OCI-LY7 (cell line): ENCODE results near the gene ANKMY1. TPM values are rescaled to one million over a fixed set of nuclear protein-coding genes. Genes with fewer than 3 reads are reported as not detected.

ENCODE experiments used
- BruUV-seq: library from RNA; stranded (reverse); fragments of 400-500 nt; replicated peaks from 2 replicates; lab custom pipeline; 2021; lab: Mats Ljungman, UMichigan
- CTCF ChIA-PET: fragments of 300-600 bp; sonication (Branson Sonifier 250); formaldehyde crosslinking; loops from one replicate; lab custom pipeline; 2022; ENCODE audit warnings: antibody characterized with exemption; ENCODE audit not compliant: unreplicated experiment; lab: Charles Lee
- POLR2A ChIA-PET: fragments of 300-600 bp; sonication (Branson Sonifier 250); formaldehyde crosslinking; loops from one replicate; lab custom pipeline; 2022; ENCODE audit warnings: antibody characterized with exemption; lab: Charles Lee
- DNase-seq: peaks from one replicate; pipeline ENCODE4 v3.0.0-alpha.2; 2015; ENCODE audit warnings: low spot score
- H2AFZ ChIP-seq: fragments of 200-600 bp; sonication (generic), shearing (Covaris generic); 2 replicates; pipeline ENCODE4 v1.6.1; 2014; ENCODE audit warnings: mild to moderate bottlenecking, antibody characterized with exemption, low read length, moderate library complexity
- H3K27ac ChIP-seq: fragments of 200-600 bp; sonication (generic); 2 replicates; pipeline ENCODE4 v1.5.1; 2014; ENCODE audit warnings: mixed run types, low read depth, mild to moderate bottlenecking, moderate library complexity, low read length, inconsistent platforms; ENCODE audit not compliant: poor library complexity, severe bottlenecking
- H3K36me3 ChIP-seq: fragments of 200-600 bp; sonication (generic); 2 replicates; pipeline ENCODE4 v1.6.1; 2014; ENCODE audit warnings: mild to moderate bottlenecking, antibody characterized with exemption, low read length, moderate library complexity, mixed read lengths; ENCODE audit not compliant: insufficient read depth
- H3K4me1 ChIP-seq: fragments of 200-600 bp; sonication (generic); 2 replicates; pipeline ENCODE4 v1.5.1; 2014; ENCODE audit warnings: mild to moderate bottlenecking, low read length; ENCODE audit not compliant: insufficient read depth, poor library complexity, severe bottlenecking
- H3K4me2 ChIP-seq: fragments of 200-600 bp; sonication (generic); 2 replicates; pipeline ENCODE4 v1.6.1; 2014; ENCODE audit warnings: mild to moderate bottlenecking, low read length
- H3K4me3 ChIP-seq: fragments of 200-600 bp; sonication (generic); 2 replicates; pipeline ENCODE4 v1.5.1; 2014; ENCODE audit warnings: mild to moderate bottlenecking, low read depth, low read length; ENCODE audit not compliant: poor library complexity, severe bottlenecking
- H3K79me2 ChIP-seq: fragments of 200-600 bp; sonication (generic); 2 replicates; pipeline ENCODE4 v1.6.1; 2016; ENCODE audit warnings: low read depth, mild to moderate bottlenecking, low read length, moderate library complexity, mixed read lengths; ENCODE audit not compliant: insufficient read depth
- H3K9me2 ChIP-seq: fragments of 200-600 bp; sonication (generic); 2 replicates; pipeline ENCODE4 v1.6.1; 2016; ENCODE audit warnings: mild to moderate bottlenecking, low read length, mixed read lengths; ENCODE audit not compliant: insufficient read depth
- H3K9me3 ChIP-seq: fragments of 200-600 bp; sonication (generic); 2 replicates; pipeline ENCODE4 v1.6.1; 2014; ENCODE audit warnings: mild to moderate bottlenecking, mixed run types, low read length, mixed read lengths
- H4K20me1 ChIP-seq: fragments of 200-600 bp; sonication (generic); 2 replicates; pipeline ENCODE4 v1.6.1; 2014; ENCODE audit warnings: mild to moderate bottlenecking, antibody characterized with exemption, low read length, moderate library complexity, mixed read lengths; ENCODE audit not compliant: insufficient read depth
- CTCF ChIP-seq: fragments of 200-600 bp; sonication (generic); conservative IDR thresholded peaks from 2 replicates; pipeline ENCODE4 v1.5.1; 2014; ENCODE audit warnings: mild to moderate bottlenecking, antibody characterized with exemption, low read length, moderate library complexity, mixed read lengths
- EZH2phosphoT487 ChIP-seq: fragments of 200-600 bp; sonication (generic); IDR thresholded peaks from 2 replicates; pipeline ENCODE4 v1.6.1; 2018; ENCODE audit warnings: low read depth, borderline replicate concordance, mild to moderate bottlenecking, mixed run types, antibody characterized with exemption, low read length, moderate library complexity, mixed read lengths
- intact Hi-C: fragments of 100-400 bp; cut with micrococcal nuclease; formaldehyde crosslinking; loops from one replicate; pipeline ENCODE4 v1.10.0; 2022; ENCODE audit not compliant: unreplicated experiment
- total RNA-seq, 2 experiments: library from RNA; depleted of rRNA in 1 of 2; stranded (reverse); fragments of >200 nt in 1 of 2; shearing (Covaris generic) in 1 of 2; gene quantifications; 2 replicates each; pipeline ENCODE4 v1.2.3, GENCODE V29; 2014 to 2022

Gene ANKMY1
- total RNA-seq, 2 experiments from 2014 or later: 30.6 to 65.9 TPM

GRCh38 chr2:240561325-240561971 lies 3.7 kb upstream of the ANKMY1 start:
- TF ChIP-seq CTCF: 0 out of 2 replicates have a peak, but pooled peaks have one; percentile 23
- no peak for TF ChIP-seq EZH2phosphoT487
- no peaks in the 10 kb centered on the region for H3K9me3 ChIP-seq
- peak overlapping the region; percentile 86 for H3K27ac ChIP-seq
- peak overlapping the region; percentile 91 for H3K4me3 ChIP-seq
- H3K4me2 ChIP-seq: peak overlapping the region; percentile 73
- POLR2A ChIA-PET: interaction anchor here (0.6 to 4.6 kb wide), 5 partner anchors 9 to 218 kb away, joined by 3 to 37 read pairs (median 3); partner anchors contain the start of gene CAPN10
- peaks cover 38% of the 10 kb centered on the region for H3K36me3 ChIP-seq
- BruUV-seq: TSS peak; percentile 88
- CTCF ChIA-PET: no interaction called here
- peaks cover 65% of the 10 kb centered on the region for H3K4me1 ChIP-seq
- no peaks in the 10 kb centered on the region for H3K9me2 ChIP-seq
- H2AFZ ChIP-seq: no peak overlapping the region
- H3K79me2 ChIP-seq: peaks cover 41% of the 10 kb centered on the region; the same call in 1 of the 2 replicates
- intact Hi-C loops: loop anchor here (1.0 to 5.0 kb wide), 2 partner anchors 48 to 1141 kb away; partner anchors contain the start of gene ING5
- peak; percentile 43 for DNase-seq
- no peaks in the 10 kb centered on the region for H4K20me1 ChIP-seq

GRCh38 chr2:240560480-240561324 lies 2.9 kb upstream of the ANKMY1 start:
- no TSS peak for BruUV-seq
- H3K4me2 ChIP-seq: peak overlapping the region; percentile 78
- peak; percentile 98 for DNase-seq
- peaks cover 60% of the 10 kb centered on the region for H3K4me1 ChIP-seq
- H3K36me3 ChIP-seq: peaks cover 42% of the 10 kb centered on the region
- H3K9me3 ChIP-seq: no peaks in the 10 kb centered on the region
- no peaks in the 10 kb centered on the region for H4K20me1 ChIP-seq
- peak overlapping the region; percentile 86 for H3K27ac ChIP-seq
- intact Hi-C loops: loop anchor here (1.0 to 5.0 kb wide), 3 partner anchors 24 to 1142 kb away; partner anchors contain the start of gene ING5
- H3K79me2 ChIP-seq: peaks cover 44% of the 10 kb centered on the region; the same call in 1 of the 2 replicates
- H3K4me3 ChIP-seq: peak overlapping the region; percentile 91
- ChIA-PET POLR2A (interaction anchor here (0.6 to 4.6 kb wide), 5 partner anchors 9 to 217 kb away, joined by 3 to 37 read pairs (median 3); partner anchors contain the start of gene CAPN10), CTCF (no interaction called here)
- TF ChIP-seq CTCF: no peak
- TF ChIP-seq EZH2phosphoT487: no peak
- H3K9me2 ChIP-seq: no peaks in the 10 kb centered on the region
- H2AFZ ChIP-seq: no peak overlapping the region
